Esophagus (tissue), 2 donors: Measurements from ENCODE around the gene ABCC1. TPM values are rescaled to one million over a fixed set of nuclear protein-coding genes. Genes with fewer than 3 reads are reported as not detected.

Experiments
- H3K27ac ChIP-seq, 2 donors: one replicate each; pipeline ENCODE4 v1.5.1; 2013; ENCODE audit warnings: low read depth in 2 of 2, mild to moderate bottlenecking in 2 of 2, inconsistent platforms in 1 of 2, low read length in 1 of 2, moderate library complexity in 1 of 2
- H3K27me3 ChIP-seq, 2 donors: one replicate each; pipeline ENCODE4 v1.6.1; 2013; ENCODE audit warnings: low read length in 2 of 2, control low read depth in 1 of 2, mild to moderate bottlenecking in 1 of 2; ENCODE audit not compliant: insufficient read depth in 2 of 2, control insufficient read depth in 1 of 2
- H3K36me3 ChIP-seq, 2 donors: one replicate each; pipeline ENCODE4 v1.6.1; 2013; ENCODE audit warnings: low read length in 1 of 2; ENCODE audit not compliant: control insufficient read depth in 2 of 2, insufficient read depth in 2 of 2
- H3K4me1 ChIP-seq, 2 donors: one replicate each; pipeline ENCODE4 v1.6.1; 2013; ENCODE audit warnings: low read length in 1 of 2; ENCODE audit not compliant: control insufficient read depth in 2 of 2, insufficient read depth in 2 of 2
- H3K4me3 ChIP-seq, 2 donors: one replicate each; pipeline ENCODE4 v1.5.1; 2013; ENCODE audit warnings: low read length in 2 of 2, mild to moderate bottlenecking in 2 of 2, low read depth in 1 of 2, moderate library complexity in 1 of 2
- H3K9me3 ChIP-seq, 2 donors: one replicate each; pipeline ENCODE4 v1.6.1; 2013; ENCODE audit warnings: mild to moderate bottlenecking in 2 of 2, low read depth in 1 of 2, low read length in 1 of 2, moderate library complexity in 1 of 2; ENCODE audit not compliant: control insufficient read depth in 2 of 2, insufficient read depth in 1 of 2
- WGBS, 2 donors: extraction: QIAGEN DNeasy Blood & Tissue Kit; methylation state at CpG; one replicate each; pipeline ENCODE4 v1.1.7; 2013; 5-methylcytosine and 5-hydroxymethylcytosine counted together
- polyA plus RNA-seq, 2 donors: library from polyadenylated mRNA; stranded (reverse); fragments of 200-250 nt; gene quantifications; one replicate each; pipeline ENCODE4 v1.2.3, GENCODE V29; 2013
- donor health status: healthy with polysubstance abuse.
- donor health status: Bipolar disorder and iron deficiency.

ABCC1 gene
- polyA plus RNA-seq, 2 donors: 14.8 to 21.8 TPM

DNA sequence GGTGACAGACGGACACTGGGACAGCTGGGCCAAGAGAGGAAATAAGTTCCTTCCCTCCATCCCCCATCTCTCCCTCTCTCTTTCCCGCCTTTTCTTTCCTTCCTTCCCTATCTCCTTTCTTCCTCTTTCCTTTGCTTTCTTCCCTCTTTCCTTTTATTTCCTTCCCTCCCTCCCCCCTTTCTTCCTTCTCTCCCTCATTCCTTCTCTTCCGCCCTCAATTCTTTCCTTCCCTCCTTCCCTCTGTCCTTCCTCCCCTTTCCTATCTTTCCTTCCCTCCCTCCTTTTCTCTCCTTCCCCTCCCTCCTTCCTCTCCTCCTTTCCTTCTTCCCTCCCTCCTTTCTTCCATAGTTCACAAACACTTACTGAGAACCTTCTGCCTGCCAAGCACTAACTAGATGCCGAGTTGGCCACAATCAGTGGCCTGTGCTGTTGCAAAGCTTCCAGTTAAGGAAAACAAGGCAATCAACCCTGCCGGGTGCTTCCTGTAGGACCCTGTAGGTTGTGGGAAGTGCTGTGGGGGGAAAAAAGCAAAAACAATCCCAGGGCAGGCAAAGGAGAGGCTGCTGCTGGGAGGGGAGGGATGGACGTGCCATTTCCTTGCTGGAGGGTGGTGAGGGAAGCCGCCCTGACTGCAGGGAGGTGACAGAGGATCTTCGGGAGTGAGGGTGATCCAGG is 242.2 kb downstream of the ABCC1 start:
- Histone ChIP-seq H3K36me3 (no peaks in the 10 kb centered on the region), H3K4me1 (no peaks in the 10 kb centered on the region), H3K27me3 (no peaks in the 10 kb centered on the region), H3K9me3 (no peaks in the 10 kb centered on the region), H3K27ac (no peak overlapping the region), H3K4me3 (no peak overlapping the region)
- WGBS, 2 donors: 60 to 64% methylated on average over 7 to 8 of the region's 8 CpGs

Other genes starting within 250 kb of the ABCC1 start
- 100 to 1,000 TPM; 120 to 421 TPM for gene MYH11, start 92.6 kb upstream of the ABCC1 start, polyA plus RNA-seq
- gene CEP20, start 61.0 kb upstream of the ABCC1 start, polyA plus RNA-seq: 10 to 100 TPM; 17.6 to 25.6 TPM